SK-N-SH (cell line): ENCODE measurements around the gene C4B. TPM values are rescaled to one million over a fixed set of nuclear protein-coding genes. Genes with fewer than 3 reads are reported as not detected.
"Not testable (repeated sequence)": the region's sequence is repeated elsewhere in the genome, so short reads cannot be mapped to it uniquely, and the experiment has no call there.

Experiments used
- CTCF ChIA-PET: fragments of 300-600, 350-600 bp; formaldehyde crosslinking; extraction: SDS; loops from one replicate; lab custom pipeline; 2021; lab: Yijun Ruan, JAX
- POLR2A ChIA-PET: fragments of 350-600 bp; sonication (Branson Sonifier 250); formaldehyde crosslinking; extraction: SDS; loops from one replicate; lab custom pipeline; 2020; ENCODE audit warnings: antibody characterized with exemption, inconsistent platforms; lab: Yijun Ruan, JAX
- DNase-seq: peaks from one replicate; pipeline ENCODE4 v3.0.0; 2012
- H2AFZ ChIP-seq: fragments of 200-600 bp; sonication (generic); 2 replicates; pipeline ENCODE4 v1.8.1; 2016; ENCODE audit warnings: antibody characterized with exemption, mild to moderate bottlenecking, low read depth
- H3F3A ChIP-seq: fragments of 200-600 bp; sonication (generic); replicated peaks from 2 replicates; pipeline ENCODE3; 2016; ENCODE audit warnings: antibody characterized with exemption, mild to moderate bottlenecking; ENCODE audit not compliant: insufficient read depth
- H3K27ac ChIP-seq, 2 experiments: fragments of 200-500 bp in 1 of 2; fragments of 200-600 bp in 1 of 2; sonication (Bioruptor generic) in 1 of 2; sonication (generic), shearing (Covaris generic) in 1 of 2; 2 replicates each; pipeline versions ENCODE4 v1.5.1 to v1.6.1; 2014 to 2016; ENCODE audit warnings: low read depth in 2 of 2, inconsistent platforms in 1 of 2, low read length in 1 of 2, mild to moderate bottlenecking in 1 of 2, mixed read lengths in 1 of 2
- H3K27me3 ChIP-seq: fragments of 200-600 bp; sonication (generic), shearing (Covaris generic); 2 replicates; pipeline ENCODE4 v1.6.1; 2016; ENCODE audit warnings: mixed run types; ENCODE audit not compliant: insufficient read depth
- H3K36me3 ChIP-seq, 2 experiments: fragments of 200-500 bp in 1 of 2; fragments of 200-600 bp in 1 of 2; sonication (Bioruptor generic) in 1 of 2; sonication (generic) in 1 of 2; replicated peaks in 1 of 2; 2 replicates each; pipeline versions ENCODE3 to v1.5.1; 2014 to 2016; ENCODE audit warnings: low read length in 1 of 2, mild to moderate bottlenecking in 1 of 2; ENCODE audit not compliant: insufficient read depth in 2 of 2, control insufficient read depth in 1 of 2
- H3K4me1 ChIP-seq, 2 experiments: fragments of 200-500 bp in 1 of 2; fragments of 200-600 bp in 1 of 2; sonication (Bioruptor generic) in 1 of 2; sonication (generic), shearing (Covaris generic) in 1 of 2; 2 replicates each; pipeline versions ENCODE4 v1.5.1 to v1.6.1; 2014 to 2016; ENCODE audit warnings: low read depth in 1 of 2, low read length in 1 of 2, mixed run types in 1 of 2; ENCODE audit not compliant: insufficient read depth in 2 of 2, control insufficient read depth in 1 of 2
- H3K4me2 ChIP-seq: fragments of 200-600 bp; sonication (generic), shearing (Covaris generic); 2 replicates; pipeline ENCODE4 v1.6.1; 2017; ENCODE audit warnings: mixed run types
- H3K4me3 ChIP-seq, 2 experiments: fragments of 200-500 bp in 1 of 2; fragments of 200-600 bp in 1 of 2; sonication (Bioruptor generic) in 1 of 2; sonication (generic), shearing (Covaris generic) in 1 of 2; 2 replicates each; pipeline versions ENCODE4 v1.5.1 to v1.8.1; 2014 to 2016; ENCODE audit warnings: low read depth in 2 of 2, inconsistent platforms in 1 of 2, low read length in 1 of 2, mild to moderate bottlenecking in 1 of 2, mixed read lengths in 1 of 2, moderate library complexity in 1 of 2
- H3K79me2 ChIP-seq: fragments of 200-600 bp; sonication (generic); 2 replicates; pipeline ENCODE4 v1.8.1; 2017; ENCODE audit warnings: mild to moderate bottlenecking; ENCODE audit not compliant: insufficient read depth
- H3K9ac ChIP-seq: fragments of 200-600 bp; sonication (generic); 2 replicates; pipeline ENCODE4 v1.6.1; 2017; ENCODE audit warnings: mixed run types
- H3K9me2 ChIP-seq: fragments of 200-600 bp; sonication (generic); 2 replicates; pipeline ENCODE4 v1.6.1; 2017; ENCODE audit warnings: mixed run types
- H3K9me3 ChIP-seq: fragments of 200-600 bp; sonication (generic); 2 replicates; pipeline ENCODE4 v1.6.1; 2017; ENCODE audit warnings: mixed run types, mild to moderate bottlenecking, moderate library complexity
- H4K20me1 ChIP-seq: fragments of 200-600 bp; sonication (generic); 2 replicates; pipeline ENCODE4 v1.6.1; 2017; ENCODE audit warnings: mild to moderate bottlenecking, mixed run types; ENCODE audit not compliant: insufficient read depth
- WGBS: methylation state at CpG from one replicate; pipeline ENCODE4 v1.1.6; 2017; ENCODE audit warnings: low lambda C conversion rate; 5-methylcytosine and 5-hydroxymethylcytosine counted together
- polyA plus RNA-seq, 3 experiments: library from polyadenylated mRNA; depleted of rRNA; stranded (reverse); fragments of >200 nt; gene quantifications; 2 replicates each; pipeline ENCODE4 v1.2.3, GENCODE V29; 2012

C4B gene
- polyA plus RNA-seq, 1 of the 3 experiments (the other 2 are of a cell fraction) = 10.9 TPM

DNA sequence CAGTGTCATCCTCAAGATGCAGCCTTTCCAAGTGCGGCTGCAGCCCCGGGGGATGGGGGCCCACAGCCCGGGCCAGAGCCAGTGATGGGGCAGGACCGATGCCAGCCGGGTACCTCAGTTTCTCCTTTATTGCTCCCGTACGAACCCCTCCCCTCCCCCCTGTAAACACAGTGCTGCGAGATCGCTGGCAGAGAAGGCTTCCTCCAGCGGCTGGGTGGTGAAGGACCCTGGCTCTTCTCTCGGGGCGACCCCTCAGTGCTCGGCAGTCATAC, 26.4 kb downstream of the C4B start:
- H3K4me3 ChIP-seq, H3K4me1 ChIP-seq, POLR2A ChIA-PET, H3K4me2 ChIP-seq, H3K9me2 ChIP-seq, H3K36me3 ChIP-seq, H3K9ac ChIP-seq, H2AFZ ChIP-seq, H3K79me2 ChIP-seq, H3K9me3 ChIP-seq, DNase-seq, H3K27ac ChIP-seq, H4K20me1 ChIP-seq, CTCF ChIA-PET, H3F3A ChIP-seq, H3K27me3 ChIP-seq: not testable (repeated sequence)
- WGBS = no CpG with 5 or more reads among the region's 13 CpGs

DNA sequence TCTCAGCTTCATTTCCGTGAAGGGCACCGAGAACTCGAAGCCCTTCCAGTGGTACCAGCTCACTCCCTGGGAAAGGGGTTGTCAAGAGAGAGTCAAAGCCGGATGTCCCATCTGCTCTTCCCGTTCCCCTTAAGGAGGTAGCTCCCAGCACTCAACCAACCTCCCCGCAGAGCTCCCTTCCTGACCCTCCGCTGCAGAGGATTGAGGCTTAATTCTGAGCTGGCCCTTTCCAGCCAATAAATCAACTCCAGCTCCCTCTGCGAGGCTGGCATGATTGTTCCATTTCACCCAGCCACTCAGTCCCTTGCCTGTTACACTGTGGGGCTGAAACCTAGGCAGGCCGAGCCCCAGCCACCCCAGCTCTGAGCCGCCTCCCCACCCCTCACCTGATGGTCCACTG, 26.8 kb downstream of the C4B start:
- WGBS = 61% methylated on average over 4 of the region's 10 CpGs
- H3K27me3 ChIP-seq, H4K20me1 ChIP-seq, H3K27ac ChIP-seq, H3F3A ChIP-seq, H3K9me3 ChIP-seq, H2AFZ ChIP-seq, H3K9ac ChIP-seq, H3K9me2 ChIP-seq, H3K79me2 ChIP-seq, H3K4me3 ChIP-seq, POLR2A ChIA-PET, H3K4me2 ChIP-seq, H3K4me1 ChIP-seq, DNase-seq, H3K36me3 ChIP-seq: not testable (repeated sequence)
- CTCF ChIA-PET = interaction anchor here (0.6 kb wide), 1 partner anchor 111 kb away, joined by 4 read pairs; no protein-coding TSS in a partner anchor

DNA sequence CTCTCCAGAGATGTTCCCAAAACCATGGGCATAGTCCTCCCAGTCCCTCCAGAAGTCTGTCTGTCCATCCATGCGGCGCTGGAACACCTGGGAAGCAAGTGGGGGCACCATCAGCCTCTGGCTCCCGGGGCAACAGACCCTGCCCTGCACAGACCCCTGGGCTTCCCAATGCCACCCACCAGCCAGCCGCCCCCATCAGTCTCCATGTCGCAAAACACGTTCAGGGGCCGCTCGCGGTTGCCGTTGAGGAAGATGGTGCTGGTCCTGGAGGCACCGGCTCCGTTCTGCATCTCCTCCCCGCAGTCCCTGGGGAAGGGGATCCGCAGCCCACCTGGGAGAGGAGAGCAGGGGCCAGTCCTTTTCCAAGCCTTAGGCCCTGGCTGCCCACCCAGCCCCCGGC, 27.7 kb downstream of the C4B start:
- H3K36me3 ChIP-seq, DNase-seq, H3K27ac ChIP-seq, H3K4me3 ChIP-seq, H2AFZ ChIP-seq, POLR2A ChIA-PET, H3K27me3 ChIP-seq, H3K9ac ChIP-seq, CTCF ChIA-PET, H3K79me2 ChIP-seq, H4K20me1 ChIP-seq, H3K9me2 ChIP-seq, H3K9me3 ChIP-seq, H3K4me2 ChIP-seq, H3F3A ChIP-seq: not testable (repeated sequence)
- 0% methylated on average over 1 of the region's 15 CpGs for WGBS
- peaks cover 0 to 11% of the 10 kb centered on the region in 2 experiments; a peak in 2 of 4 replicates for H3K4me1 ChIP-seq

DNA sequence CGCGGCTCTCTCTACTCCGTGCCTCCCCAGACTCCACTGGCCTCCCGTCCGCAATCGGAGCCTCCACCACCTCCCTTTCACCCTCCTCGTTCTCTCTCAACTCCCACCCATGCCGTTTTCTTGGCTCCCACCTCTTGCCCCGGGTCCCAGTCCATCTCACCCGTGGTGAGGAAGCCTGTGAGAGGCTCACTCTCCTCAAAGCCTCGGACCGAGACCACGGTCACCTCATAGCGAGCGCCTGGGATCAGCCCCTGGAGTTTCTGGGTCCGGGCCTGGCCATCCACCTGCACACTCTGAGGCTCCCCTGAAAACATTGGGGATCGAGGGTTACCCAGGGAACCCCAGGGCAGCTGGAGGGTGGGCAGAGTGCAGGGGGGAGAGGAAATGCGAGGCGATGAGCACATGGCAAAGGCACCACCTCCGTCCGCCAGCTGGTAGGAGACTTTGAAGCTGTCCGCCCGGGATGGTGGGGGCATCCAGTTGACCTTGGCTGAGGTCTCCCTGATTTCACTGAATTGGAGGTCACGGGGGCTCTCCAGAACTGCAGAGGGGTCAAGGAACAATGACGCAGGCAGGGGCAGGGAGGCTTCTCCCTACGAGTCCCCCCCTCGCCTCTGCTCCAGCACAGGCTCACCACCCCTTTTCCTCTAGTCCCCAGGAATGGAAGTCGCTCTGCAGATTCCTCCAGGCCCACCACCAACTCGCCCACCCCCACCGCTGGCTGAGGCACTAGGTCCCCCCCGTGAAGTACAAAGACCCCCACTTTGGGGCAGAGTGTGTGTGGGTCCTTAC, 29.2 kb downstream of the C4B start:
- CTCF ChIA-PET = not testable (repeated sequence)
- 79% methylated on average over 14 of the region's 31 CpGs for WGBS

DNA sequence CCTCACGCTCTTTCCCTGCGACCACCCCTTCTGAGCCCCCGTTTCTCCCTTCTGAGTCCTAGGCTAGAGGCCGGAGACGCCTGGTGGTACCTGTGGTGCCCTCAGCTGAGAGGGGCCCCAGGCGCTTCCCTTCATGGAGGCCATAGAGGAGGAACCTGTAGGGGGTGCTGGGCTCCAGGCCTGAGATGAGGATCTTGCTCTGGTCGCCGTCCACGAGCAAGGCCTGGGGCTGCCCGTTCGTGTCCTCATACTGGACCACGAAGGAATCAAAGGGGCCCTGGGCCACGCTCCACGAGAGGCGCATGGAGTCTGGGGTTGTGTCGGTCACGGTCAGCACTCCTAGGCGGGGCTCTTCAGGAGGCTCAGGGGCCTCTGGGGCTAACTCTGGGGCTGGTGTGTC, 30.3 kb downstream of the C4B start:
- CTCF ChIA-PET, H3K4me2 ChIP-seq, H3K36me3 ChIP-seq, H4K20me1 ChIP-seq, POLR2A ChIA-PET, H3K9me2 ChIP-seq, H3K9ac ChIP-seq, H2AFZ ChIP-seq, H3K4me3 ChIP-seq, H3F3A ChIP-seq, H3K27ac ChIP-seq, H3K79me2 ChIP-seq, DNase-seq, H3K27me3 ChIP-seq, H3K9me3 ChIP-seq: not testable (repeated sequence)
- 76% methylated on average over 7 of the region's 18 CpGs for WGBS
- H3K4me1 ChIP-seq = peaks cover 0 to 14% of the 10 kb centered on the region in 2 experiments; a peak in 2 of 4 replicates

More for the DNA sequence above, 29.2 kb downstream of the C4B start:
- H3K9me2 ChIP-seq, H3K9me3 ChIP-seq, H4K20me1 ChIP-seq, H3K4me3 ChIP-seq, H3K27ac ChIP-seq, DNase-seq, H2AFZ ChIP-seq, H3K36me3 ChIP-seq, H3K4me2 ChIP-seq, POLR2A ChIA-PET, H3K9ac ChIP-seq, H3K79me2 ChIP-seq, H3K27me3 ChIP-seq, H3F3A ChIP-seq: not testable (repeated sequence)
- H3K4me1 ChIP-seq = peaks cover 0 to 14% of the 10 kb centered on the region in 2 experiments; a peak in 2 of 4 replicates
